SU-DHL-6 (cell line): Measurements from ENCODE around the gene PF4V1.
"Not testable (repeated sequence)": the region's sequence is repeated elsewhere in the genome, so short reads cannot be mapped to it uniquely, and the experiment has no call there.

Experiments used
- H2AFZ ChIP-seq: fragments of 200-600 bp; sonication (generic); 2 replicates; pipeline ENCODE4 v1.6.1; 2014; ENCODE audit warnings: low read depth, mild to moderate bottlenecking, moderate library complexity, mixed read lengths, antibody characterized with exemption, low read length; ENCODE audit not compliant: severe bottlenecking
- H3F3A ChIP-seq: fragments of 200-600 bp; shearing (Covaris generic); 2 replicates; pipeline ENCODE4 v1.6.0; 2016; ENCODE audit warnings: antibody characterized with exemption, mild to moderate bottlenecking; ENCODE audit not compliant: insufficient read depth
- H3K27ac ChIP-seq: fragments of 200-600 bp; sonication (generic); 2 replicates; pipeline ENCODE4 v1.5.1; 2016; ENCODE audit warnings: low read depth, mild to moderate bottlenecking, low read length, moderate library complexity, mixed read lengths
- H3K27me3 ChIP-seq: fragments of 200-600 bp; sonication (generic), shearing (Covaris generic); 2 replicates; pipeline ENCODE4 v1.6.0; 2014; ENCODE audit warnings: mild to moderate bottlenecking, low read length
- H3K36me3 ChIP-seq: fragments of 200-600 bp; sonication (generic); 2 replicates; pipeline ENCODE4 v1.6.1; 2014; ENCODE audit warnings: mild to moderate bottlenecking, low read length, mixed read lengths
- H3K4me2 ChIP-seq: fragments of 300-600, 200-600 bp; shearing (Covaris generic), sonication (generic); 2 replicates; pipeline ENCODE4 v1.6.0; 2014; ENCODE audit warnings: low read length, low read depth, mild to moderate bottlenecking; ENCODE audit not compliant: poor library complexity, severe bottlenecking
- H3K4me3 ChIP-seq: fragments of 200-600 bp; sonication (generic); 2 replicates; pipeline ENCODE4 v1.5.1; 2014; ENCODE audit warnings: antibody characterized with exemption, low read length, mild to moderate bottlenecking, mixed read lengths; ENCODE audit not compliant: insufficient read depth, poor library complexity, severe bottlenecking
- H3K79me2 ChIP-seq: fragments of 200-600 bp; sonication (generic); 2 replicates; pipeline ENCODE4 v1.6.1; 2014; ENCODE audit warnings: mild to moderate bottlenecking, low read length, moderate library complexity; ENCODE audit not compliant: insufficient read depth
- H3K9ac ChIP-seq: fragments of 200-600 bp; sonication (generic); 2 replicates; pipeline ENCODE4 v1.7.0; 2014; ENCODE audit warnings: mild to moderate bottlenecking, low read length
- H3K9me2 ChIP-seq: fragments of 200-600 bp; sonication (generic); replicated peaks from 2 replicates; pipeline ENCODE4 v1.6.1; 2014; ENCODE audit warnings: low read length; ENCODE audit not compliant: insufficient read depth
- H3K9me3 ChIP-seq: fragments of 200-600 bp; sonication (generic); 2 replicates; pipeline ENCODE4 v1.6.1; 2014; ENCODE audit warnings: low read length, mixed read lengths; ENCODE audit not compliant: insufficient read depth
- H4K20me1 ChIP-seq: fragments of 200-600 bp; sonication (generic); 2 replicates; pipeline ENCODE4 v1.6.1; 2014; ENCODE audit warnings: low read depth, mild to moderate bottlenecking, antibody characterized with exemption, low read length, moderate library complexity, mixed read lengths
- CTCF ChIP-seq: fragments of 200-600 bp; sonication (generic); IDR thresholded peaks from one replicate; pipeline ENCODE4 v1.5.1; 2017; ENCODE audit warnings: antibody characterized with exemption, mild to moderate bottlenecking, low read length, moderate library complexity; ENCODE audit not compliant: insufficient read depth, poor library complexity, severe bottlenecking
- EZH2phosphoT487 ChIP-seq: fragments of 200-600 bp; sonication (generic), shearing (Covaris generic); conservative IDR thresholded peaks from 2 replicates; pipeline ENCODE4 v1.6.1; 2018; ENCODE audit warnings: mild to moderate bottlenecking, antibody characterized with exemption, low read length, moderate library complexity, mixed read lengths

The PF4V1 gene

GRCh38 chr4:73897380-73898136 is 44.5 kb downstream of the PF4V1 start:
- H3K27ac ChIP-seq: no peak overlapping the region
- no peak overlapping the region for H3K4me2 ChIP-seq

GRCh38 chr4:73899338-73899737 is 46.2 kb downstream of the PF4V1 start:
- not testable (repeated sequence) for H3K79me2 ChIP-seq, H3K9me2 ChIP-seq, H2AFZ ChIP-seq, H3K9me3 ChIP-seq, H3K4me3 ChIP-seq, H3K36me3 ChIP-seq, H3F3A ChIP-seq, H4K20me1 ChIP-seq, H3K27me3 ChIP-seq, H3K27ac ChIP-seq, H3K4me2 ChIP-seq, H3K9ac ChIP-seq

More at GRCh38 chr4:73897380-73898136, 44.5 kb downstream of the PF4V1 start:
- TF ChIP-seq CTCF (no peak), EZH2phosphoT487 (no peak)
- no peaks in the 10 kb centered on the region for H3K9me3 ChIP-seq
- no peak overlapping the region for H2AFZ ChIP-seq
- H3K9me2 ChIP-seq: no peaks in the 10 kb centered on the region
- no peak overlapping the region for H3K9ac ChIP-seq
- no peaks in the 10 kb centered on the region for H3F3A ChIP-seq
- no peaks in the 10 kb centered on the region for H3K36me3 ChIP-seq
- no peaks in the 10 kb centered on the region for H3K27me3 ChIP-seq
- no peak overlapping the region for H3K4me3 ChIP-seq
- H4K20me1 ChIP-seq: no peaks in the 10 kb centered on the region
- no peaks in the 10 kb centered on the region for H3K79me2 ChIP-seq

GRCh38 chr4:73901031-73901430 is 47.9 kb downstream of the PF4V1 start:
- TF ChIP-seq EZH2phosphoT487 (no peak), CTCF (no peak)
- Histone ChIP-seq H3K4me2 (no peak overlapping the region), H3K27me3 (no peaks in the 10 kb centered on the region), H3K4me3 (no peak overlapping the region), H3K9me2 (no peaks in the 10 kb centered on the region), H3K9me3 (no peaks in the 10 kb centered on the region), H4K20me1 (no peaks in the 10 kb centered on the region), H3K36me3 (no peaks in the 10 kb centered on the region), H3K9ac (no peak overlapping the region), H3F3A (no peaks in the 10 kb centered on the region), H3K27ac (no peak overlapping the region), H2AFZ (no peak overlapping the region), H3K79me2 (no peaks in the 10 kb centered on the region)

- Histone ChIP-seq H3K9ac (no peak overlapping the region), H4K20me1 (no peaks in the 10 kb centered on the region), H3K4me3 (no peak overlapping the region), H3F3A (no peaks in the 10 kb centered on the region), H2AFZ (no peak overlapping the region), H3K27ac (no peak overlapping the region), H3K9me3 (no peaks in the 10 kb centered on the region), H3K27me3 (no peaks in the 10 kb centered on the region), H3K4me2 (no peak overlapping the region), H3K9me2 (no peaks in the 10 kb centered on the region), H3K36me3 (no peaks in the 10 kb centered on the region), H3K79me2 (no peaks in the 10 kb centered on the region)
- no peak for TF ChIP-seq EZH2phosphoT487
- TF ChIP-seq CTCF: no peak
These were observed 49.0 kb downstream of the PF4V1 start for GRCh38 chr4:73902038-73902637.
